GM21737 (cell line): Measurements from ENCODE around the gene PKD1.
"Not testable (repeated sequence)": the region's sequence is repeated elsewhere in the genome, so short reads cannot be mapped to it uniquely, and the experiment has no call there.

Experiments
- ATAC-seq: cut with Tn5 transposase; IDR thresholded peaks from one replicate; pipeline ENCODE4 v1.9.1; 2021; ENCODE audit warnings: mild to moderate bottlenecking, moderate library complexity; ENCODE audit not compliant: unreplicated experiment

PKD1 gene

GRCh38 chr16:2110332-2111008 is 25.2 kb downstream of the PKD1 start:
- not testable (repeated sequence) for ATAC-seq

DNA sequence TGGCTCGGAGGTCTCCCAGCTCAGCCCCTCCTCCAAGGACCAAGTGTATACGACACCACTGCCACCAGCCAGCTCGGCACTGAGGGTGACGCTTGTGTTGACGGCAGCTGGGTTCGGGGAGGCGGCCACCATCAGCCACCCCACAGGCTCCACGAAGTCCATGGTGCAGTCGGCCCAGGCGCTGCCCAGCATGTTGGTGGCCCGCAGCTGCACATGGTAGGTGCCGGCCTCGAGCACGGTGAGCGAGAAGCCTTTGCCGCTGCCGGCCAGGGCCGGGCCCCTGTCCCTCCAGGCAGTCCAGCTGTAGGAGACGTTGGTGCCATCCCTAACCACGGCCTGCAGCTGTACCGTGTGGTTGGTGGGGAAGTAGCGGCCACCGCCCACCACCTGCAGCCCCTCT is 25.8 kb downstream of the PKD1 start:
- ATAC-seq = not testable (repeated sequence)

DNA sequence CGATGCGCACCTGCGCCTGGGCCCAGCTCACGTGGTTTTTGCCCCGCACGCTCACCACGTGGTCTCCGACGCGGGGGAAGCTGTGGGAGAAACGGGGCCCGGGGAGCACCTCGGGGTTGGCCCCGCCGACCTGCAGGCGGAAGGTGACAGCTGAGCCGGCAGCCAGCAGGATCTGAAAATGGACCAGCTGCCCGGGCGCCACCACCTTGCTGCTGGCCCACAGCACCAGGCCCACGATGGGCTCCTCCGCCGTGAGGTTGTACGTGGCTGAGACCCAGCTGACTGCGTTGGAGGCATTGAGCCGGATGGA is 26.5 kb downstream of the PKD1 start:
- ATAC-seq = not testable (repeated sequence)

DNA sequence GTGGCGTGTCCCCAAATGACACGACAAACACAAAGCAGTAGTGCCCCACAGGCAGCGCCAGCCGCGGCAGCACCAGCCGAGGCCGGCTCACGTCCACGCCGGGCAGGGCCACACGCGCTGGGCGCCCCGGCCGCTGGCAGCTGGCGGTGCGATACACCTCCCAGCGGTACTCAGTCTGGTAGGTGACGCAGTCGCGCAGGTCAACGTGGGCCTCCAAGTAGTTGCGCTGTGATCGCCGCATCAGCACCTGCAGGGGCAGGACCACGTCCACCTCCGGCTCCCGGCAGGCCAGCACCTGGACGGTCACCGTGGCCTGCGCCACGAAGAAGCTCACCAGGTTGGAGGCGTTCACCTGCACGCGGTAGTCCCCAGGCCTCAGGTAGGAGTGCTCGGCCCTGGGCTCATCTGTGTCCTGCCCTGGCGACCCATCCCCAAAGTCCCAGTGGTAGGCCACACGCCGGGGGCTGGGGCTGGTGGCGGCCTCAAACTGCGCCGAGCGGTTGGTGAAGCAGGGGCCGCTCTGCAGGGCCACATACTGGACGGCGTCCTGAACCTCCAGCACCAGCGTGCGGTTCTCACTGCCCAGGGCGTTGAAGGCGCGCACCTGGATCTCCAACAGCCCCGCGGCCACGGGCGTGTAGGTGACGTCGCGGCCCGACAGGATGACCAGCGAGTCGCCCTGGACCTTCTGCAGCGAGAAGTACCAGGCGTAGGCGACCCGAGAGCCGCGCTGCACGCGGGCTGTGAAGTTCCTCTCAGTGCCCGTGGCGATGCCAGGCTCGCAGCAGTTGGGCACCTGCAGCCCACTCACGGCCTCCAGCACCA is 27.0 kb downstream of the PKD1 start:
- ATAC-seq = not testable (repeated sequence)

- ATAC-seq = not testable (repeated sequence)
These were observed 27.9 kb downstream of the PKD1 start for GRCh38 chr16:2107791-2108125.

DNA sequence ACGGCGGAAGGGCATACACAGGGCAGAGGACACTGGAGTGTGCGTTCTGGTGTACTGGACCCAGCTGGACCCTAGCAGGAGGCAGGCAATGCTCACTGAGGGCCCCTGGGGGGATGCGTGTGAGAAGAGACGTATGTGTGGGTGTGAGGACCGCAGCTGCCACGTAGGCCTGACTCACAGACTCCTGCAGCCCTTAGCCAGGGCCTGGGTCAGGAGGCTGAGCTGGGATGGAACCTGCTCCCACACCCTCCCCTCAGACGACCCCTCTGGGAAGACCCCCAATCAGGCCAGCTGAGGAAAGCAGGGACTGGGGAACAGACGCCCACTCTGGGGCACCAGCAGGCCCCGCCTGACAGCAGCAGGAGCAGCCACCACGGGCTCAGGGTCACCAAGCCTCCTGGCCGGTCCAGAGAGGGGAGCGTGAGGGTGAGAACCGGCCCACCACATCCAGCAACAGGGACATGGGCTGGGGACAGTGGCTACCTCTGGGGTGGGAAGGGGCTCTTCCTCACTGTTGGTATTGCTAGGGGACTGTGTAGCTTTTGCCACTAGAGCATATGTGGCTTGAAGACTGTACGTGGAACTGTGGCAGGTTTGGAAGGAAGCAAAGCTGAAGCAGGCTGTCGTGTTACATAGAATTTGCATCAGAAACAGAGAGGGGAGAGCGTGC is 28.4 kb downstream of the PKD1 start:
- ATAC-seq = not testable (repeated sequence)

GRCh38 chr16:2106211-2106610 is 29.5 kb downstream of the PKD1 start:
- ATAC-seq = not testable (repeated sequence)

DNA sequence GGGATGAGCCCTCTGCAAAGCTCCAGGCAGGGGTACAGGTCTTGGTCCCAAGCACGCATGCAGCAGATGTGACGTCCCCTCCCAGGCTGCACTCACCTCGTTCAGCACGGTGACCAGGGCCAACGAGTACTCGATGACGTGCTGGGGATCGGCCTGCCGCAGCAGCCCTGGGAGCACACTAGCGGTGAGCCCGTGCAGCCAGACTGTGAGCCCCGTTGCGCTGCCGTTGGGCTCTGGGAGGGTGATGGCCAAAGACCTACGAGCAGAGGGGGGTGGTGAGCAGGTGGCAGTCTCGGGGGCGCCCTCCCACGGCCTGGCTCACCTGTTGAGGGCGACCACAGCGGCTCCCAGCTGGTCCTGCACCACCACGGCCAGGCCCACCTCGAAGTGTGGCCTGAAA is 29.9 kb downstream of the PKD1 start:
- not testable (repeated sequence) for ATAC-seq

DNA sequence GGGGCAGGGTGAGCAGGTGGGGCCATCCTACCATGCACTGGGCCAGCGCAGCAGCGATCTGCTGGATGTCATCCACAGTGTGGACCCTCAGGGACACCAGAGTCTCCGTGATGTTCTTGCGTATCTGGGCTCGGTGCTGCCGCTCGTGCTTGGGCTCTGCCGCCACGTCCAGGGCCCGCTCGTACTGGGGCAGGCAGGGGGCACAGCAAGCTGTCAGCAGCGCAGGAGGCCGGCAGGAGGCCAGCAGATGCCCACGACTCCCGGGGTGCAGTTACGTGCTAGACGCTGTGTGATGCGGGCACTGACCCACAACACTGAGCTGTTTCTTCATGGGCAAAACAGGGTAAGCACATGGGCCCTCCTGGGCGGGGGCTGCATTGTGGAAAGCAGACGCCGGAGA is 30.4 kb downstream of the PKD1 start:
- ATAC-seq = not testable (repeated sequence)

GRCh38 chr16:2104464-2104863 is 31.2 kb downstream of the PKD1 start:
- not testable (repeated sequence) for ATAC-seq

GRCh38 chr16:2102471-2102870 is 33.2 kb downstream of the PKD1 start:
- no peak for ATAC-seq

DNA sequence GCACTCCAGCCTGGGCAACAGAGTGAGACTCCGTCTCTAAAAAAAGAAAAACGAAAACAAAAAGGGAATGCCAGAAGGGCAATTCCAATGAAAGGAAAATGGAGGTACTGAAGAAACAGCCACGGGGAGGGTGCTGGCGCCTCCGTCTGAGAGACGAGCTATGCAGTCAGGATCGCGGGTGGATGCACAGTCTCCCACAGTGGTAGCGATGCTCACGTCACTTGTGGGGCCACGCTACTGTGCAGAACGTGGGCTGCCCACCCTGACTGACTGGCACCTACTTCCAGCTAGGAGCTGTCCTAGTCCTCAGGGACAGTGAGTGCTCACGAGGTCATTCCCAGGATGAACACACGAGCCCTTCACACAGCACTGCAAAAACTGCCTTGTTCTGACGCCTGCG is 34.1 kb downstream of the PKD1 start:
- ATAC-seq = not testable (repeated sequence)

- not testable (repeated sequence) for ATAC-seq
These were observed 38.0 kb downstream of the PKD1 start for GRCh38 chr16:2097689-2098088.

GRCh38 chr16:2096853-2097595 is 38.7 kb downstream of the PKD1 start:
- ATAC-seq = no peak

DNA sequence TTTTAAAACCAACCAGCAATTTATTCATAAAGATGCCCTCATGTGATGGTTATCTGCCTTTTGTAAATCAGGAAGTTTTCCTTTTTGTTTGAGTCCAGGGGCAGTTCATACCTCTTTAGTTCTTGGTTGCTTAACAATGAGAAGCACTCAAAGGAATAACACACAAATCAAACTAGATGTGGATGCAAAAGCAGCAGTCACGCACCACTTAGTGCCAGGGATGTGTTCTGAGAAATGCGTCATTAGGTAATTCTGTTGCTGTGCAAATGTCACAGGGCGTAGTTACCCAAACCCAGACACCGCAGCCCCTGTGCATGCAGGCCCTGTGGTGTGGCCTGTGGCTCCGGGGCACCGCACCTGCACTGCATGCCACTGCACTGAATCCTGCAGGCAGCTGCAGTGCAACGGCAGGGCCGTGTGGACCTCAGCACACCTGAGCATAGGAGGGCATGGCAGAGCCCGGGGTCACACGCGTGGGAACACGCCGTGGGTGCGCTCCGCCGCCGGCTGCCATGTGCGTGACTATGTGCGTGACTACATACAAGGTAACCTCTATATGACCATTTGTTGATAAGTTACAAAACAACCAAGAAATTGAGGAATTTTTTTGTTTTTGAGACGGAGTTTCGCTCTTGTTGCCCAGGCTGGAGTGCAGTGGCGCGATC is 39.6 kb downstream of the PKD1 start:
- no peak for ATAC-seq

DNA sequence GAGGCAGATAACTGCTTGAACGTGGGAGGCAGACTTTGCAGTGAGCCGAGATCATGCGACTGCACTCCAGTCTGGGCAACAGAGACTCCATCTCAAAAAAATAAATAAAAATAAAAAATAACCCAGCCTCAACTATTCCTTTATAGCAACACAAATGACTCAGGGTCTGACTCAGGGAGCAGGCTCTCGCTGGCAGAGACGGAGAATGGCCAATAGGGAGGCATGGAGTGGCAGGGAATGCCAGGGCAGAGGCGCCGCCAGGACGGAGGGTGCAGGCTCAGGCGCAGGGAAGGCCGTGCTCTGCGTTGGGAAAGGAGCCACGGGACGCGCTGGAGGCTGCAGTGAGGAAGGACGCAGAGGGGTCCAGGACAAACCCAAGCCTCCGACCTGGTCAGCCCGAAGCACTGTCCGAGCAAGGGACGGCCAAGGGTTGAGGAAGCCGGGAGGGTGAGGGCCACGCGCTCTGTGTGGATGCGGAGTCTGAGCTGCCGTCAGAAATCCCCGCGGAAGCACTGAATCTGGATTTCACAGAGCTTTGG is 40.3 kb downstream of the PKD1 start:
- ATAC-seq = no peak

DNA sequence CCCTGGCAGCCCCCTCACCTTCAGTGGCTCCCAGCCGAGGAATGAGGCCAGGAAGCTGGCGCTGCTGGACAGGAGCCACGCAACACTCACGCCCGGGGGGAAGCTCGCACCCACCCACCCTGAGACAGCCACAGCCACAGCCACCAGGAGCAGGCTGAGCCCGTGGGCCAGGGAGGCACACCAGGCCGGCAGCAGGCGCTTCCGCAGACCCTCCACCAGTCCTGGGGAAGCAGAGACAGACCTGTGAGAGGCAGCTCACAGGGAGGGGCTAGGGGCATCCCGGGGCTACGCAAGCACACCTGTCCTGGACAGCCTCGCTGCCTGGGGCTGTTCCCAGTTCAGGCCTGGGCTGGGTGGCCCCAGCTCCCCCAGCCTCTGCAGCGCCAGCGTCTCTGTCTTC is 41.9 kb downstream of the PKD1 start:
- no peak for ATAC-seq

GRCh38 chr16:2092866-2093265 is 42.8 kb downstream of the PKD1 start:
- ATAC-seq = no peak

DNA sequence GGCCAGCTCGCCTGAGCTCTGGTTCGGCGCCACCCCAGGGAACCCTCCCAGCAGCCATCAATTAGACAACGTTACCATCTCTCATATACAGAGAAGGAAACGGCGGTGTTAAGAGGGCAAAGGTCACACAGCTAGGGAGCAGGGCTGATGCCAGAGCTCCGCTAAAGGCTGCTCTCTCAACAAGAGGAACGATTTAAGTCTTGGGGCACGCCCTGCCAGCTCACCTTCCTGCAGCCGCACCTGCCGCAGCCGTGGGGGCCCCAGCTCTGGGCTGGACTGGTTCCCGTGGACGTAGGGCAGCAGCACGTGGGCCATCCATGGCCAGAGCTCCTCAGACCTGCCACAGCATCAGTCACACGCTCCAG is 43.5 kb downstream of the PKD1 start:
- ATAC-seq = no peak

DNA sequence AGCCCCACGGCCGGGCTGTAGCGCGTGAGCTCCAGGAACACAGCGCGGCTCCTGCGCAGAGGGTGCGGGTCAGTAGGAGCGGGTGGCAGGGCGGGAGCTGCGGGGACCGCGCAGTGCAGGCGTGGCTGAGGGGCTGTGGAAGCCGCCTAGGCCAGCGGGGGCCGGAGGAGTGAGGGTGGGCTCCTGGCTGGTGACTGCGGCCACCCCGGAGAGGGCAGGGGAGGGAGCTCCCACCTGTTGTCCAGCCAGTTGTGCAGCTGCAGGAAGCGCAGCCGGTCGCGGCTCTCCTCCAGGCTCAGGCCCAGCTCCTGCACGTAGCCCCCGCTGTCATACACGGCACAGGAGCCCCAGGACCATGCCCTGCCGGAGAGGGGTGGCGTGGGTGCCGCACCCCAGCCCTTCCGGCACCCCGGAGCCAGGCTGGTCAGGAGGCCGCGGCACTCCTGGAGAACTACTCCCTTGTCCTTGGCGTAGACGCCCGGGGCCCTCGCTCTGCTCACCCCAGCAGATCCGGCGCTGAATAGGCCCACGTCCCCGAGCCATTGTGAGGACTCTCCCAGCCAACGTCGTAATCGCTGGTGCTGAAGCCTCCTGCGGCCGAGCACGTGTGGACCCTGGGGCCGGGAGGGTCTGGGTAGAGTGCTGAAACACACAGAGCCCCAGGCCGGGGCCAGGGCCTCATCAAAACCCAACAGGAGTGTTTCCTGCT is 44.0 kb downstream of the PKD1 start:
- ATAC-seq = no peak
